ENCODE data around the gene ZBTB45.
A peak's percentile ranks its signal among the peaks of the same experiment; 100 is the strongest.

DNA sequence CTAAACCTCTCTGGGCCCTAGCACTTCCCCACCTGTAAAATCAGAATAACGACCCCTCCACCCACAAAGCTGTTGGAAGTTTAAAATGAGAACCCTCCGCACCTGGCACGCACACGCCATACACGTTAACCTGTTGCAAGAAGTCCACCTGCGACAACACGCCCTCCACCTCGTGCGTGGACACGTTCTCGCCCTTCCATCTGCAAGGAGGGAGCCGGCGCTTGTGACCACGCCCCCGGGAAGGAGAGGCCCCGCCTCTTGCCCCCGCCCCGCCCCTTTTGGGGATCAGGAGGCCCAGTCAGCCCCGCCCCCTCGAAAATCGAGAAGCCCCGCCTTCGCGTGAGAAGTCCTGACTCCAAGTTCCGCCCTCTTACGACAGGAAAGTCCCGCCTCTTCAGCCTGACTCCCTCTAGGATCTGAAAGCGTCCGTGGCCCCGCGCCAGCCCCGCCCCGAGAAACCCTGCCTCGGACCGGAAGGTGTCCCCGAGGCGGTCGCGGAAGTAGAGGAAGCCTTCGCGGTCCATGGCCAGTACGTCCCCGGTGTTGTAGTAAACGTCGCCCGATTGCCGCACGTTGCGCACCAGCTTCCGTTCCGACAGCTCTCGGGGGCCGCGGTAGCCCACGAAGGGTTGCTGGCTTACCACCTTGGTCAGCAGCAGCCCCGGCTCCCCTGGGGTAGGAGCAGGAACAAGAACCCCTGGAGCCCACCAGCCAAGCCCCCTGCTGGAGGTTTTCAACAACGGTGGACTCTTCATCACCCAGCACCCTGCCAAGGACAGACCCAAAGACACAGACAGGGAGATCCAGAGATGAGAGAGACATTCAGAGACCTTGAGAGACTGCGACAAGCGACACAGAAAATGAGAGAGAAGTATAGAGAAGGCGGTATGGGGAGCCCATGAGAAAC is 20.3 kb downstream of the ZBTB45 start:
- TF ChIP-seq, protein P1, sequence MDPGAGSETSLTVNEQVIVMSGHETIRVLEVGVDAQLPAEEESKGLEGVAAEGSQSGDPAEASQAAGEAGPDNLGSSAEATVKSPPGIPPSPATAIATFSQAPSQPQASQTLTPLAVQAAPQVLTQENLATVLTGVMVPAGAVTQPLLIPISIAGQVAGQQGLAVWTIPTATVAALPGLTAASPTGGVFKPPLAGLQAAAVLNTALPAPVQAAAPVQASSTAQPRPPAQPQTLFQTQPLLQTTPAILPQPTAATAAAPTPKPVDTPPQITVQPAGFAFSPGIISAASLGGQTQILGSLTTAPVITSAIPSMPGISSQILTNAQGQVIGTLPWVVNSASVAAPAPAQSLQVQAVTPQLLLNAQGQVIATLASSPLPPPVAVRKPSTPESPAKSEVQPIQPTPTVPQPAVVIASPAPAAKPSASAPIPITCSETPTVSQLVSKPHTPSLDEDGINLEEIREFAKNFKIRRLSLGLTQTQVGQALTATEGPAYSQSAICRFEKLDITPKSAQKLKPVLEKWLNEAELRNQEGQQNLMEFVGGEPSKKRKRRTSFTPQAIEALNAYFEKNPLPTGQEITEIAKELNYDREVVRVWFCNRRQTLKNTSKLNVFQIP (CRISPR knock-in tag; IDR thresholded peaks at IDR 0.05; ENCODE audit: borderline replicate concordance, low read depth): no peak
- TF ChIP-seq, protein P2, sequence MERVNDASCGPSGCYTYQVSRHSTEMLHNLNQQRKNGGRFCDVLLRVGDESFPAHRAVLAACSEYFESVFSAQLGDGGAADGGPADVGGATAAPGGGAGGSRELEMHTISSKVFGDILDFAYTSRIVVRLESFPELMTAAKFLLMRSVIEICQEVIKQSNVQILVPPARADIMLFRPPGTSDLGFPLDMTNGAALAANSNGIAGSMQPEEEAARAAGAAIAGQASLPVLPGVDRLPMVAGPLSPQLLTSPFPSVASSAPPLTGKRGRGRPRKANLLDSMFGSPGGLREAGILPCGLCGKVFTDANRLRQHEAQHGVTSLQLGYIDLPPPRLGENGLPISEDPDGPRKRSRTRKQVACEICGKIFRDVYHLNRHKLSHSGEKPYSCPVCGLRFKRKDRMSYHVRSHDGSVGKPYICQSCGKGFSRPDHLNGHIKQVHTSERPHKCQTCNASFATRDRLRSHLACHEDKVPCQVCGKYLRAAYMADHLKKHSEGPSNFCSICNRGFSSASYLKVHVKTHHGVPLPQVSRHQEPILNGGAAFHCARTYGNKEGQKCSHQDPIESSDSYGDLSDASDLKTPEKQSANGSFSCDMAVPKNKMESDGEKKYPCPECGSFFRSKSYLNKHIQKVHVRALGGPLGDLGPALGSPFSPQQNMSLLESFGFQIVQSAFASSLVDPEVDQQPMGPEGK (CRISPR knock-in tag; IDR thresholded peaks at IDR 0.05; ENCODE audit: borderline replicate concordance): no peak
- TF ChIP-seq ZNF565 (CRISPR knock-in tag; conservative IDR thresholded peaks at IDR 0.05; ENCODE audit: low read depth): no peak
- TF ChIP-seq SNAI2 (CRISPR knock-in tag; IDR thresholded peaks at IDR 0.05): no peak
- no peak for TF ChIP-seq BACH2 (CRISPR knock-in tag; IDR thresholded peaks at IDR 0.05; ENCODE audit: borderline replicate concordance)
- TF ChIP-seq TCF4 (CRISPR knock-in tag; IDR thresholded peaks at IDR 0.05; ENCODE audit: borderline replicate concordance): no peak
- no peak for TF ChIP-seq ARNTL (CRISPR knock-in tag; IDR thresholded peaks at IDR 0.05; ENCODE audit: borderline replicate concordance, low read depth)
- TF ChIP-seq ZFP30 (CRISPR knock-in tag; IDR thresholded peaks at IDR 0.05): no peak
- TF ChIP-seq TOX (CRISPR knock-in tag; IDR thresholded peaks at IDR 0.05; ENCODE audit: borderline replicate concordance): no peak
- 0 out of 2 replicates have a peak, but pooled peaks have one; percentile 29 for TF ChIP-seq ZFP3 (CRISPR knock-in tag; IDR thresholded peaks at IDR 0.05)
- 0 out of 2 replicates have a peak, but pooled peaks have one; percentile 31 for TF ChIP-seq GLIS3 (CRISPR knock-in tag; IDR thresholded peaks at IDR 0.05)

Data from SK-N-SH treated with all-trans-retinoic acid at 6 μM for 48 hours (cell line).